Neural progenitor cell (in vitro differentiated cells): ENCODE measurements around the gene PRSS16.

Experiments used
- CTCF ChIP-seq: fragments of 200-600 bp; sonication (generic); IDR thresholded peaks from 2 replicates; pipeline ENCODE4 v1.5.1; 2017; ENCODE audit warnings: antibody characterized with exemption, mild to moderate bottlenecking
- EZH2 ChIP-seq: fragments of 200-600 bp; sonication (generic); IDR thresholded peaks from 2 replicates; pipeline ENCODE4 v1.6.1; 2017; ENCODE audit warnings: antibody characterized with exemption, mild to moderate bottlenecking, moderate library complexity

DNA sequence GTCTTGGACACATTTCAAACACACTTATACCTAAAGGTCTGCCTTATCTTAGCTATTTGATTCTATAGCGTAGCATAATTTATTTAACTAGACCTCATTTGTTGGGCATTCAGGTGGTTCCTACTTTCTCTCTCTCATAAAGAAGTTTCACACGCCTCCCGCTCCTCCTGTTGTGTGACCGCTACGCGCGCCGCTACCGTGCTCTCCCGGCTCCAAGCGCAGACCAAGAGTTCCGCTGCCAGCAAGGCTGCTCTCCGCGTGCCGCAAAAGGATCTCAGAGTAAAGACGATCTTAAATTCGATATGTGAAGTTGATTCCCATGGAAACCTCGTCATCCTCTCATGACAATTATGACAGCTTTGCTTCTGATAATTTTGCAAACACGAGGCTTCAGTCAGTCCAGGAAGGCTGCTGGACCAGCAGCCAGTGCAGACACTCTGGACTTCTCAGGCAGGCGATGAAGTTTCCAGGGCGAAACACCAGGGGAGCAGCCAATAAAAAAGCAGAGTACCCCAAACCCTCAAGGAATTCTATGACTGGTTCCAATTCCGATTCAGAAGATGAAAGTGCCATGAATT lies 20.4 kb downstream of the PRSS16 start:
- no peak for TF ChIP-seq CTCF
- TF ChIP-seq EZH2, result peak; percentile 57
